Subcutaneous abdominal adipose tissue (tissue), 5 donors: ENCODE data around the gene LTN1.
"Not testable (repeated sequence)": the region's sequence is repeated elsewhere in the genome, so short reads cannot be mapped to it uniquely, and the experiment has no call there.

Source experiments
- H3K27ac ChIP-seq: one replicate; pipeline ENCODE4 v1.7.0; 2013; ENCODE audit warnings: low read depth, mild to moderate bottlenecking, inconsistent platforms, low read length, moderate library complexity
- H3K27me3 ChIP-seq, 5 donors: one replicate each; pipeline ENCODE4 v1.7.0; 2013; ENCODE audit warnings: low read length in 5 of 5, inconsistent platforms in 1 of 5; ENCODE audit not compliant: control insufficient read depth in 5 of 5, insufficient read depth in 4 of 5
- H3K36me3 ChIP-seq, 5 donors: one replicate each; pipeline ENCODE4 v1.7.0; 2013; ENCODE audit warnings: low read length in 5 of 5; ENCODE audit not compliant: control insufficient read depth in 5 of 5, insufficient read depth in 5 of 5
- H3K4me1 ChIP-seq, 5 donors: one replicate each; pipeline ENCODE4 v1.7.0; 2013; ENCODE audit warnings: low read length in 5 of 5, mild to moderate bottlenecking in 3 of 5, moderate library complexity in 1 of 5; ENCODE audit not compliant: control insufficient read depth in 5 of 5, insufficient read depth in 5 of 5
- H3K4me3 ChIP-seq, 5 donors: one replicate each; pipeline ENCODE4 v1.7.0; 2013; ENCODE audit warnings: low read length in 5 of 5, low read depth in 1 of 5
- H3K9ac ChIP-seq, 5 donors: one replicate each; pipeline ENCODE4 v1.7.0; 2013; ENCODE audit warnings: low read length in 5 of 5, mild to moderate bottlenecking in 4 of 5, moderate library complexity in 3 of 5
- H3K9me3 ChIP-seq, 5 donors: one replicate each; pipeline ENCODE4 v1.7.0; 2013; ENCODE audit warnings: low read length in 5 of 5; ENCODE audit not compliant: control insufficient read depth in 5 of 5
- donor health status: healthy.
- donor health status: healthy.
- donor health status: healthy.
- donor health status: healthy.
- donor health status: healthy.

Gene LTN1

GRCh38 chr21:29022166-29022565 is 29.5 kb upstream of the LTN1 start:
- no peak overlapping the region for H3K27ac ChIP-seq
- no peak overlapping the region for H3K9ac ChIP-seq
- H3K36me3 ChIP-seq: no peaks in the 10 kb centered on the region
- H3K4me3 ChIP-seq: no peak overlapping the region
- no peaks in the 10 kb centered on the region for H3K27me3 ChIP-seq
- H3K4me1 ChIP-seq: peaks cover 7 to 37% (median 33%) of the 10 kb centered on the region in 5 donors
- no peaks in the 10 kb centered on the region for H3K9me3 ChIP-seq

DNA sequence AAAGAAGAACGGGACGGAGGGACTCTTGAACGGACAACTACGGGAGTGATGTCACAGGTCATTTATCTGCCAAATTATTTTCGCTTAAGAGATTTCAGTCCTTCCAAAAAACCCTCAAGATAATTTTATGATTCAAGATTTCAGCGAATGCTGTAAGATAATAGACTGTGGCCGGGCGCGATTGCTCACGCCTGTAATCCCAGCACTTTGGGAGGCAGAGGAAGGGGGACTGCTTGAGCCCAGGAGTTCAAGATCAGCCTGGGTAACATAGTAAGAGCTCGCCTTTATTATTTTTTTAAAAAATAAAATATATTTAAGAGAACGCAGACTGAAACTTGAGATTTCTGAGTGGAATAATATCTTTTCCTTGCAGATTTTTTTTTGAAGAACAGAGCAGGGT is 25.9 kb upstream of the LTN1 start:
- H3K9me3 ChIP-seq: no peaks in the 10 kb centered on the region
- peaks cover 2 to 20% (median 18%) of the 10 kb centered on the region in 5 donors for H3K4me1 ChIP-seq
- H3K9ac ChIP-seq: peak overlapping the region in 4 of 5 donors; percentile 76 to 93 (median 90)
- H3K27ac ChIP-seq: peak overlapping the region; percentile 80
- H3K36me3 ChIP-seq: no peaks in the 10 kb centered on the region
- no peaks in the 10 kb centered on the region for H3K27me3 ChIP-seq
- peak overlapping the region; percentile 64 to 97 (median 91) for H3K4me3 ChIP-seq

- Histone ChIP-seq H3K27me3 (no peaks in the 10 kb centered on the region), H3K36me3 (no peaks in the 10 kb centered on the region), H3K27ac (no peak overlapping the region), H3K4me3 (peak overlapping the region in 2 of 5 donors; percentile 64 to 97), H3K4me1 (peaks cover 2 to 20% (median 18%) of the 10 kb centered on the region in 5 donors), H3K9me3 (no peaks in the 10 kb centered on the region), H3K9ac (no peak overlapping the region)
Measured at GRCh38 chr21:29017639-29018237, 25.1 kb upstream of the LTN1 start.

DNA sequence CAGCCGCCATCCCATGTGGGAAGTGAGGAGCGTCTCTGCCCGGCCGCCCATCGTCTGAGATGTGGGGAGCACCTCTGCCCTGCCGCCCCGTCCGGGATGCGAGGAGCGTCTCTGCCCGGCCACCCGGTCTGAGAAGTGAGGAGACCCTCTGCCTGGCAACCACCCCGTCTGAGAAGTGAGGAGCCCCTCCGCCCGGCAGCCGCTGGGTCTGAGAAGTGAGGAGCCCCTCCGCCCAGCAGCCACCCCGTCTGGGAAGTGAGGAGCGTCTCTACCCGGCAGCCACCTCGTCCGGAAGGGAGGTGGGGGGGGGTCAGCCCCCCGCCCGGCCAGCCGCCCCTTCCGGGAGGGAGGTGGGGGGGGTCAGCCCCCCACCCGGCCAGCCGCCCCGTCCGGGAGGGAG is 18.6 kb upstream of the LTN1 start:
- not testable (repeated sequence) for H3K4me1 ChIP-seq, H3K9ac ChIP-seq, H3K27ac ChIP-seq, H3K27me3 ChIP-seq, H3K4me3 ChIP-seq, H3K9me3 ChIP-seq
- peaks cover 10 to 24% (median 12%) of the 10 kb centered on the region in 5 donors for H3K36me3 ChIP-seq

DNA sequence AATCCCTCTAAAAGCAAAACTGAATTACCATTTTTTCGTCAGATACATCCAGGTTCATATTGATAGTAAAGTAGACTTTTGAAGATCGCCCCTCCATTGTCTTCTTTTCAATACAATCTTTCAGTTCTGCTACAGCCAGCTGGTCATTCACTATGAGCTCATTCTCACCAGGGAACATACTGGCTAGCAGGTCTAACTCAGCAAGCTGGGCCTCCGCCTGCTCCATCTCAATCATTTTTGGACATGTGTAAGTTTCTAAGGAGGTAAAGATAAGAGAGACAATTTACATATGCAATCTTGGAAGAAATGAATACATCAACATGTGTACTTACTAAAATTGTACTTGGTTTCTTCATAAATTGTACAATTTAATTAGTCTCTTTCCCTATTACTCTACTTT is 15.7 kb upstream of the LTN1 start:
- Histone ChIP-seq H3K27me3 (no peaks in the 10 kb centered on the region), H3K4me1 (peaks cover 0 to 6% (median 3%) of the 10 kb centered on the region in 5 donors), H3K27ac (no peak overlapping the region), H3K4me3 (no peak overlapping the region), H3K9ac (no peak overlapping the region), H3K9me3 (no peaks in the 10 kb centered on the region), H3K36me3 (peaks cover 10 to 30% (median 14%) of the 10 kb centered on the region in 5 donors)

DNA sequence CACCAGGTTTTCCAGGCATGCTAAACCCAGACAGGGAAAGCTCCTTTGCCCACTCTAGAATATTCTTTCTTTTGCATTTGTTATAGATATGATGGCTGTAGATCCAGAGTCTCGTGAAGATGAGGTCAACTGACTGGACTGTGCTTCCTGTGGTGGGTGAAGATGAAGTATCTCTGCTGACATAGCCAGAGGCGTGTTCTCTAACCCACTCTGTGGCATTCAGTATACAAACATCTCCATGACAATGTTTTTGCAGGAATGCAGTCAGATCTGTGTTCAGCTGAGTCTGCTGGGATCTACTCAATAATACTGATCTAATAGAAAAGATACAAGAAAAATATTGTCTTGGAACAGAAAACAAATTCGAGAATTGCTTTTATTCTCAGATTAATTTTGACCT is 15.1 kb upstream of the LTN1 start:
- Histone ChIP-seq H3K4me3 (no peak overlapping the region), H3K36me3 (peaks cover 10 to 30% (median 14%) of the 10 kb centered on the region in 5 donors), H3K27ac (no peak overlapping the region), H3K9ac (no peak overlapping the region), H3K4me1 (peaks cover 0 to 10% (median 5%) of the 10 kb centered on the region in 5 donors), H3K27me3 (no peaks in the 10 kb centered on the region), H3K9me3 (no peaks in the 10 kb centered on the region)

DNA sequence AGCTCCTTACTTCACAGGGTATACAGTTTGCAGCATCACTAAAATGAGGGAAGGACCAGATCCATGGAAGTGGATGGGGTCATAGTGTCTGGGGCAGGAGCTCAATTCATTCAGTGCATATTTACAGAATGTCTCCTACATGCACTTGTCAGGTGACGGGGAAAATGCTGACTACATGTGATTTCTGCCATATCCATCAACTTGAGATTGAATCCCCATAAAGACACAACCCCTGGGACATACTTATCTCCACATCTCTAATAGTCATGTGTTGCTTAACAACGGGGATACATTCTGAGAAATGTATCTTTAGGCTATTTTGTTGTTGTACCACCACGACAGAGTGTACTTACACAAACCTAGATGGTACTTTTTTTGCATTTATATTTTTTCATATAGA is 14.5 kb upstream of the LTN1 start:
- Histone ChIP-seq H3K9me3 (no peaks in the 10 kb centered on the region), H3K27me3 (no peaks in the 10 kb centered on the region), H3K9ac (no peak overlapping the region)

DNA sequence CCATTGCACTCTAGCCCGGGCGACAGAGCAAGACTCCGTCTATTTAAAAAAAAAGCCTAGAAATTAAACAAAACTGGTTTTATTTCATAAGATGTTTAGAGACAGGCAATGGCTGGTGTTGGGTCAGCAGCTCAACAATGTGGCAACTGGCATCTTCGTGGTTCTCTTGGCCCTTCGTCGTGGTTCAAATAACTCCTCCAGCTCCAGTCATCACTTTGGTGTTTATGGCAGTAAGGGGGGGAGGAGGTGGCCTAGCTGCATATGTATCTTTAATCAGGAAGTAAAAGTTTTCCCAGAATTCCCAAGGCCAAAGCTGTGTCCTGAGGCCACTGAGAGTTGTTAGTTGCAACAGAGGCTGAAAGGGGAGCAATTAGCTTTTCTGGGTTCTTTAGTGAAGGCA is 13.0 kb upstream of the LTN1 start:
- Histone ChIP-seq H3K36me3 (peaks cover 10 to 30% (median 14%) of the 10 kb centered on the region in 5 donors), H3K27me3 (no peaks in the 10 kb centered on the region), H3K4me1 (peaks cover 0 to 14% (median 7%) of the 10 kb centered on the region in 5 donors), H3K4me3 (no peak overlapping the region), H3K9me3 (no peaks in the 10 kb centered on the region), H3K9ac (no peak overlapping the region), H3K27ac (no peak overlapping the region)

More for the DNA sequence above, 14.5 kb upstream of the LTN1 start:
- Histone ChIP-seq H3K36me3 (peaks cover 10 to 30% (median 14%) of the 10 kb centered on the region in 5 donors), H3K4me1 (peaks cover 0 to 14% (median 7%) of the 10 kb centered on the region in 5 donors), H3K4me3 (no peak overlapping the region), H3K27ac (no peak overlapping the region)

DNA sequence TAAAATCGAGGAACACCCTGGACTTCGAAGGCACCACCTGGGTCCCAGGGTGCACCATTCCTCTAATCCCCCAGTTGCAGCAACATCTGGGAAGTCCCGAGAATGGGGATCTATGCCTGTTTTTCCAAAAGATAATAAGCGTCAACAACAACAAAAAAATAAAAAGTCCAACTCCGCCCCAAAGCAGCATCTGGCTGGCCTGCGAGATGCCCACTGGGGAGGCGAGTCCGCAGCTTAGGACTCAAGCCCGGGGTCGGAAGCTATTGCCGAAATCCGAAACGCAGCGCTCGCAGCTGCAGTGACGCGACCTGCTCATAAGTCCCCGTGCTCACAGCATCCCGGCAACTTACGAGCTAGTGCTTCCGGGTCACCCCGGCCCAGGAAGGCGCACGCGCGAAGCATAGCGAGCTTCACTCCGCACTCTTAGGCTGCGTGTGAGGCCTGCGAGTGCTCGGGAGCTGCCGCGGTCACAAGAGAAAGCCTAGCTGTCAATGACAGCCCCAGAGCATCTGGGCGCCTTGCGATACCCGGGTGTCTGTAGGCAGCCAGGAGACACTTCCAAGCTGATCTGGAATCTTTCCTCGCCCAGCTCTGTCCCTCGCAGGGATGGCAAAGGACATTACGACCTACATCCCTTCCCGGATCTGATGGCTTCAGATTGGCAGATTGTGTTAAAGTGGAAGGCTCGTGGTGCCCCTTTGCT is 9.9 kb upstream of the LTN1 start:
- Histone ChIP-seq H3K4me1 (peaks cover 0 to 14% (median 7%) of the 10 kb centered on the region in 5 donors), H3K4me3 (peak overlapping the region; percentile 80 to 97 (median 85)), H3K27me3 (no peaks in the 10 kb centered on the region), H3K27ac (peak overlapping the region; percentile 89), H3K36me3 (peaks cover 5 to 13% (median 9%) of the 10 kb centered on the region in 5 donors), H3K9me3 (no peaks in the 10 kb centered on the region), H3K9ac (peak overlapping the region; percentile 96 to 99 (median 98))

GRCh38 chr21:28993293-28993629 is 584 bp upstream of the LTN1 start:
- no peaks in the 10 kb centered on the region for H3K27me3 ChIP-seq
- H3K9ac ChIP-seq: peak overlapping the region in 4 of 5 donors; percentile 4 to 98 (median 98)
- H3K4me1 ChIP-seq: peaks cover 2 to 26% (median 21%) of the 10 kb centered on the region in 5 donors
- peak overlapping the region; percentile 92 for H3K27ac ChIP-seq
- H3K36me3 ChIP-seq: no peaks in the 10 kb centered on the region
- H3K4me3 ChIP-seq: peak overlapping the region; percentile 43 to 99 (median 98)
- no peaks in the 10 kb centered on the region for H3K9me3 ChIP-seq
